ENCODE measurements around the gene GAS7. TPM values are rescaled to one million over a fixed set of nuclear protein-coding genes. Genes with fewer than 3 reads are reported as not detected.

The GAS7 gene
- total RNA-seq, 1 experiment from 2014 or later = 4.1 TPM

DNA sequence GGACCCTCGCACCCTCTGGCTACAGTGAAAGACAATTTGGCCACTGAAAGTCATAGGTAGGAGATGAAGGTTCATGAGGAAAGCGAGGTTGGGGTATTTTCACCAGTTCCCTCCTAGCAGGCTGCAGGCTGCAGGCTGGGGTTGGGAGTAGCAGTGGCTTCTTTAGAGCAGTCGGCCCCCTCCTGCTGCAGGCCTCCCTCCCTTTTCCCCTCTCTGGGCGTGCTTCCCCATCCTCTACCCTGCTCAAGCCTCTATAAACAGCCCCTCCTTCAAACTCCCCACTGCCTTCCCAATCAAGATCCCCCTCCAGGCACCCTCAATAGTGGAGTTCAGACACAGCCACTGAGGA, 41.8 kb downstream of the GAS7 start:
- no peak overlapping the region for H3K27ac ChIP-seq (ENCODE audit: low read depth, low read length)
- POLR2A ChIA-PET = no interaction called here
- RAD21 ChIA-PET (ENCODE audit: low non-redundant PET in 1 of 2, low total read pairs in 2 of 2, uncharacterized antibody in 2 of 2, unreplicated experiment in 2 of 2) = no interaction called here
- H3K4me1 ChIP-seq (ENCODE audit: control insufficient read depth in 1 of 2, insufficient read depth in 2 of 2, low read length in 2 of 2) = peaks cover 0 to 6% of the 10 kb centered on the region in 2 experiments; a peak in 1 of 4 replicates
- H3K9me3 ChIP-seq (ENCODE audit: control insufficient read depth in 1 of 2, insufficient read depth in 1 of 2, low read depth in 1 of 2, low read length in 2 of 2) = no peaks in the 10 kb centered on the region
- intact Hi-C loops (cut with micrococcal nuclease) = no loop called here
- H3K4me3 ChIP-seq (replicated peaks in 1 of 2; ENCODE audit: low read depth in 1 of 2, low read length in 2 of 2) = no peak overlapping the region
- CTCF ChIA-PET = no interaction called here
- ATAC-seq = no peak
- H4K20me1 ChIP-seq (ENCODE audit: insufficient read depth) = no peaks in the 10 kb centered on the region
- no peaks in the 10 kb centered on the region for H3K9me2 ChIP-seq (ENCODE audit: insufficient read depth)
- TF ChIP-seq SP1 (IDR thresholded peaks at IDR 0.05; ENCODE audit: low read depth) = no peak
- TF ChIP-seq EZH2phosphoT487 (IDR thresholded peaks at IDR 0.05; ENCODE audit: borderline replicate concordance) = no peak
- no peak for TF ChIP-seq SIN3A (IDR thresholded peaks at IDR 0.05; ENCODE audit: low read depth)
- TF ChIP-seq POLR2AphosphoS5 (IDR thresholded peaks at IDR 0.05; ENCODE audit: low read depth, low read length) = no peak
- TF ChIP-seq POLR2A (IDR thresholded peaks at IDR 0.05; ENCODE audit: borderline replicate concordance, extremely low read depth, insufficient read depth, insufficient read length) = no peak
- no peak for TF ChIP-seq CEBPB (IDR thresholded peaks at IDR 0.05; ENCODE audit: low read depth)
- no peak for TF ChIP-seq SRF (IDR thresholded peaks at IDR 0.05; ENCODE audit: low read depth)
- no peaks in the 10 kb centered on the region for H3K36me3 ChIP-seq (ENCODE audit: control insufficient read depth in 1 of 2, insufficient read depth in 2 of 2, low read length in 2 of 2)
- no peak for DNase-seq (ENCODE audit: low read depth, low spot score)
- H3K9ac ChIP-seq (ENCODE audit: low read length) = no peak overlapping the region
- no peaks in the 10 kb centered on the region for H3K27me3 ChIP-seq (ENCODE audit: insufficient read depth, low read length)
- no peak overlapping the region for H2AFZ ChIP-seq (ENCODE audit: low read depth, low read length, poor library complexity, severe bottlenecking)
- H3K4me2 ChIP-seq (ENCODE audit: low read length) = no peak overlapping the region
- BruUV-seq (replicated peaks) = no TSS peak
- no peaks in the 10 kb centered on the region for H3K79me2 ChIP-seq (ENCODE audit: insufficient read depth, low read length)

DNA sequence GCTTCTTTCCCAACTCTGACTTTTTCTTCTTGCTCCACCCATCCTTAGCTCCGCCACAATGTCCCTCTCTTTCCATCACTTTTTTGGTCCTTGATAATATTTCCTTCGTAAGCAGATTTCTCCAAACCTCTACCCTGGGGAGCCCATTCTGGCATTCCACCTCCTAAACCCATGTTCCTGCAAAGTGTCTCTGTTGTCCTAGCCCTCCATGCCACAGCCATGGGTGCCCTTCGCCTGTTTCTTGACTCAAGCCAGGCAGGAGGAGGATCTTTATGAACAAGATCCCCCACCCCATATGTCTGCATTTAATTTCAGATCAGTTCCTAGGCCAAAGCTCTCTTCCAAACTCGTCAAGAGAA, 42.4 kb downstream of the GAS7 start:
- Histone ChIP-seq H3K36me3 (ENCODE audit: control insufficient read depth in 1 of 2, insufficient read depth in 2 of 2, low read length in 2 of 2) (no peaks in the 10 kb centered on the region), H3K9me3 (ENCODE audit: control insufficient read depth in 1 of 2, insufficient read depth in 1 of 2, low read depth in 1 of 2, low read length in 2 of 2) (no peaks in the 10 kb centered on the region), H3K4me2 (ENCODE audit: low read length) (no peak overlapping the region), H3K9ac (ENCODE audit: low read length) (no peak overlapping the region), H3K4me3 (replicated peaks in 1 of 2; ENCODE audit: low read depth in 1 of 2, low read length in 2 of 2) (no peak overlapping the region), H3K27me3 (ENCODE audit: insufficient read depth, low read length) (no peaks in the 10 kb centered on the region), H3K27ac (ENCODE audit: low read depth, low read length) (no peak overlapping the region), H4K20me1 (ENCODE audit: insufficient read depth) (no peaks in the 10 kb centered on the region), H3K79me2 (ENCODE audit: insufficient read depth, low read length) (no peaks in the 10 kb centered on the region), H3K9me2 (ENCODE audit: insufficient read depth) (no peaks in the 10 kb centered on the region), H2AFZ (ENCODE audit: low read depth, low read length, poor library complexity, severe bottlenecking) (no peak overlapping the region), H3K4me1 (ENCODE audit: control insufficient read depth in 1 of 2, insufficient read depth in 2 of 2, low read length in 2 of 2) (peaks cover 0 to 6% of the 10 kb centered on the region in 2 experiments; a peak in 2 of 4 replicates)
- TF ChIP-seq TCF7L2 (IDR thresholded peaks at IDR 0.05; ENCODE audit: borderline replicate concordance, extremely low read depth, insufficient read depth, insufficient read length) (no peak), YY1 (IDR thresholded peaks at IDR 0.05; ENCODE audit: extremely low read depth, insufficient replicate concordance, low read depth, low read length) (no peak), JUND (IDR thresholded peaks at IDR 0.05) (no peak), ELF1 (IDR thresholded peaks at IDR 0.05; ENCODE audit: borderline replicate concordance, low read depth) (no peak), POLR2A (IDR thresholded peaks at IDR 0.05; ENCODE audit: borderline replicate concordance, extremely low read depth, insufficient read depth, insufficient read length) (no peak), SRF (IDR thresholded peaks at IDR 0.05; ENCODE audit: low read depth) (no peak), SP1 (IDR thresholded peaks at IDR 0.05; ENCODE audit: low read depth) (no peak)
- TF ChIP-seq, protein P1, sequence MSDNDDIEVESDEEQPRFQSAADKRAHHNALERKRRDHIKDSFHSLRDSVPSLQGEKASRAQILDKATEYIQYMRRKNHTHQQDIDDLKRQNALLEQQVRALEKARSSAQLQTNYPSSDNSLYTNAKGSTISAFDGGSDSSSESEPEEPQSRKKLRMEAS (IDR thresholded peaks at IDR 0.05) = no peak
- ChIA-PET CTCF (no interaction called here), RAD21 (ENCODE audit: low non-redundant PET in 1 of 2, low total read pairs in 2 of 2, uncharacterized antibody in 2 of 2, unreplicated experiment in 2 of 2) (no interaction called here), POLR2A (no interaction called here)
- BruUV-seq (replicated peaks) = no TSS peak
- ATAC-seq = no peak
- DNase-seq (ENCODE audit: low read depth, low spot score) = no peak
- intact Hi-C loops (cut with micrococcal nuclease) = no loop called here

Measured in HCT116 (cell line).